H1 (cell line): Measurements from ENCODE around the gene DENND2A. TPM values are rescaled to one million over a fixed set of nuclear protein-coding genes. Genes with fewer than 3 reads are reported as not detected.

Experiments
- CTCF ChIA-PET: fragments of 300-600 bp; sonication (Branson Sonifier 250); formaldehyde crosslinking; loops from one replicate; lab custom pipeline; 2021; ENCODE audit not compliant: partially characterized antibody; lab: Charles Lee
- POLR2A ChIA-PET: fragments of 300-600 bp; sonication (Branson Sonifier 250); formaldehyde crosslinking; loops from one replicate; lab custom pipeline; 2021; ENCODE audit warnings: inconsistent platforms; ENCODE audit not compliant: partially characterized antibody; lab: Charles Lee
- DNase-seq, 2 experiments: peaks; one replicate each; pipeline versions ENCODE4 v3.0.0 to v3.0.0-alpha.2; 2010 to 2022; ENCODE audit warnings: low spot score in 2 of 2, low read depth in 1 of 2, mixed read lengths in 1 of 2
- FAIRE-seq: peaks from 2 replicates; lab custom pipeline; 2011; peaks lifted over from hg19 to GRCh38; lab: Jason Lieb, UNC
- H2AFZ ChIP-seq: 2 replicates; pipeline ENCODE4 v1.8.1; 2012; ENCODE audit warnings: low read length, inconsistent platforms
- H2AK5ac ChIP-seq: 2 replicates; pipeline ENCODE4 v1.6.1; 2013; ENCODE audit warnings: low read depth, low read length
- H2BK120ac ChIP-seq: replicated peaks from 2 replicates; pipeline ENCODE3; 2013; ENCODE audit warnings: low read depth, low read length, inconsistent platforms
- H2BK12ac ChIP-seq: 2 replicates; pipeline ENCODE4 v1.6.1; 2013; ENCODE audit warnings: low read depth, low read length
- H2BK15ac ChIP-seq: 2 replicates; pipeline ENCODE4 v1.6.1; 2013; ENCODE audit warnings: low read length
- H2BK20ac ChIP-seq: 2 replicates; pipeline ENCODE4 v1.6.1; 2013; ENCODE audit warnings: low read length
- H2BK5ac ChIP-seq: 2 replicates; pipeline ENCODE4 v1.6.1; 2013; ENCODE audit warnings: low read depth, low read length
- H3K14ac ChIP-seq: 2 replicates; pipeline ENCODE4 v1.6.1; 2013; ENCODE audit warnings: inconsistent platforms; ENCODE audit not compliant: insufficient read length
- H3K18ac ChIP-seq: 2 replicates; pipeline ENCODE4 v1.6.1; 2013; ENCODE audit warnings: low read length; ENCODE audit errors: extremely low read depth
- H3K23ac ChIP-seq: 2 replicates; pipeline ENCODE4 v1.6.1; 2013; ENCODE audit warnings: inconsistent platforms; ENCODE audit not compliant: insufficient read length
- H3K23me2 ChIP-seq: 2 replicates; pipeline ENCODE4 v1.6.1; 2013; ENCODE audit warnings: low read depth, low read length
- H3K27ac ChIP-seq: 2 replicates; pipeline ENCODE4 v1.6.1; 2011; ENCODE audit warnings: low read depth, low read length, inconsistent platforms
- H3K27me3 ChIP-seq, 4 experiments: replicated peaks in 1 of 4; 1 replicate in 1 of 4; 2 replicates in 3 of 4; pipeline versions ENCODE4 v1.6.1 to v1.8.1; 2011 to 2013; ENCODE audit warnings: low read length in 3 of 4, mild to moderate bottlenecking in 3 of 4, inconsistent platforms in 2 of 4, mixed read lengths in 2 of 4, moderate library complexity in 1 of 4; ENCODE audit not compliant: control insufficient read depth in 3 of 4, insufficient read depth in 3 of 4; ENCODE audit errors: extremely low read depth in 1 of 4
- H3K36me3 ChIP-seq, 4 experiments: 2 replicates each; pipeline versions ENCODE4 v1.6.1 to v1.8.1; 2011 to 2013; ENCODE audit warnings: mild to moderate bottlenecking in 4 of 4, low read length in 3 of 4, moderate library complexity in 2 of 4, control low read depth in 1 of 4, inconsistent platforms in 1 of 4; ENCODE audit not compliant: insufficient read depth in 4 of 4, control insufficient read depth in 2 of 4
- H3K4ac ChIP-seq: replicated peaks from 2 replicates; pipeline ENCODE3; 2013; ENCODE audit warnings: low read length, low read depth, mixed read lengths, inconsistent platforms; ENCODE audit not compliant: insufficient read length
- H3K4me1 ChIP-seq, 4 experiments: replicated peaks in 1 of 4; 1 replicate in 1 of 4; 2 replicates in 3 of 4; pipeline versions ENCODE4 v1.6.1 to v1.8.1; 2011 to 2013; ENCODE audit warnings: low read length in 3 of 4, inconsistent platforms in 2 of 4, mixed read lengths in 1 of 4; ENCODE audit not compliant: insufficient read depth in 4 of 4, control insufficient read depth in 3 of 4
- H3K4me2 ChIP-seq, 2 experiments: 2 replicates each; pipeline versions ENCODE4 v1.6.1 to v1.8.1; 2011 to 2013; ENCODE audit warnings: low read depth in 2 of 2, low read length in 2 of 2, control low read depth in 1 of 2, inconsistent platforms in 1 of 2, mild to moderate bottlenecking in 1 of 2; ENCODE audit not compliant: insufficient read depth in 1 of 2
- H3K4me3 ChIP-seq, 4 experiments: fragments of 200-600, 300-600 bp in 1 of 4; sonication (generic), shearing (Covaris generic), sonication (Bioruptor Twin) in 1 of 4; 2 replicates each; pipeline versions ENCODE4 v1.5.1 to v1.8.1; 2011 to 2016; ENCODE audit warnings: low read length in 4 of 4, low read depth in 3 of 4, control low read depth in 2 of 4, inconsistent platforms in 2 of 4, mild to moderate bottlenecking in 2 of 4, mixed read lengths in 1 of 4, moderate library complexity in 1 of 4; ENCODE audit not compliant: insufficient read depth in 2 of 4; ENCODE audit errors: extremely low read depth in 1 of 4
- H3K56ac ChIP-seq: replicated peaks from 2 replicates; pipeline ENCODE3; 2013; ENCODE audit warnings: low read depth, mild to moderate bottlenecking, mixed read lengths, low read length, inconsistent platforms; ENCODE audit not compliant: insufficient read length
- H3K79me1 ChIP-seq: 2 replicates; pipeline ENCODE4 v1.6.1; 2013; ENCODE audit warnings: low read depth, low read length, control low read depth
- H3K79me2 ChIP-seq, 2 experiments: 2 replicates each; pipeline versions ENCODE4 v1.6.1 to v1.8.1; 2012 to 2013; ENCODE audit warnings: low read length in 2 of 2, mild to moderate bottlenecking in 2 of 2, inconsistent platforms in 1 of 2; ENCODE audit not compliant: insufficient read depth in 2 of 2, control insufficient read depth in 1 of 2
- H3K9ac ChIP-seq, 4 experiments: replicated peaks in 1 of 4; 1 replicate in 1 of 4; 2 replicates in 3 of 4; pipeline versions ENCODE4 v1.6.1 to v1.8.1; 2011 to 2013; ENCODE audit warnings: low read depth in 3 of 4, low read length in 3 of 4, control low read depth in 2 of 4, mild to moderate bottlenecking in 2 of 4, moderate library complexity in 2 of 4, inconsistent platforms in 1 of 4; ENCODE audit errors: extremely low read depth in 1 of 4
- H3K9me3 ChIP-seq, 2 experiments: 2 replicates each; pipeline versions ENCODE4 v1.6.1 to v1.8.1; 2012 to 2013; ENCODE audit warnings: mild to moderate bottlenecking in 2 of 2, moderate library complexity in 2 of 2, control low read depth in 1 of 2, inconsistent platforms in 1 of 2, low read depth in 1 of 2, low read length in 1 of 2, mixed read lengths in 1 of 2; ENCODE audit not compliant: insufficient read depth in 2 of 2
- H4K20me1 ChIP-seq, 2 experiments: replicated peaks in 1 of 2; 2 replicates each; pipeline versions ENCODE3 to v1.8.1; 2011 to 2013; ENCODE audit warnings: inconsistent platforms in 2 of 2, low read length in 2 of 2, mild to moderate bottlenecking in 1 of 2; ENCODE audit not compliant: insufficient read depth in 2 of 2, control insufficient read depth in 1 of 2
- H4K5ac ChIP-seq: 2 replicates; pipeline ENCODE4 v1.6.1; 2013; ENCODE audit warnings: low read length, low read depth, mixed read lengths, inconsistent platforms; ENCODE audit not compliant: insufficient read length
- H4K8ac ChIP-seq: 2 replicates; pipeline ENCODE4 v1.8.0; 2013; ENCODE audit warnings: mild to moderate bottlenecking, moderate library complexity, low read length, inconsistent platforms; ENCODE audit not compliant: insufficient read depth; ENCODE audit errors: extremely low read depth
- H4K91ac ChIP-seq: replicated peaks from 2 replicates; pipeline ENCODE3; 2013; ENCODE audit warnings: low read length, mixed read lengths, inconsistent platforms; ENCODE audit not compliant: insufficient read length
- CHD2 ChIP-seq: IDR thresholded peaks from 2 replicates; pipeline ENCODE4 v1.6.1; 2012; ENCODE audit warnings: low read length, improper control_type of control experiment
- GTF2F1 ChIP-seq: IDR thresholded peaks from 2 replicates; pipeline ENCODE4 v1.6.1; 2012; ENCODE audit warnings: low read depth, low read length, improper control_type of control experiment, borderline replicate concordance
- HDAC2 ChIP-seq, 2 experiments: fragments of 300-600 bp in 1 of 2; sonication (generic) in 1 of 2; IDR thresholded peaks; 2 replicates each; pipeline ENCODE4 v1.6.1; 2011 to 2012; ENCODE audit warnings: low read depth in 2 of 2, low read length in 2 of 2, mild to moderate bottlenecking in 2 of 2, moderate library complexity in 2 of 2, borderline replicate concordance in 1 of 2, inconsistent platforms in 1 of 2
- JUND ChIP-seq: IDR thresholded peaks from 2 replicates; pipeline ENCODE4 v1.6.1; 2011; ENCODE audit warnings: mild to moderate bottlenecking, improper control_type of control experiment, low read length
- MAX ChIP-seq: IDR thresholded peaks from 2 replicates; pipeline ENCODE4 v1.6.1; 2012; ENCODE audit warnings: inconsistent platforms
- NRF1 ChIP-seq: IDR thresholded peaks from 2 replicates; pipeline ENCODE4 v1.6.1; 2011; ENCODE audit warnings: mild to moderate bottlenecking, low read depth, low read length, improper control_type of control experiment
- POLR2A ChIP-seq, 2 experiments: IDR thresholded peaks; 1 replicate in 1 of 2; 2 replicates in 1 of 2; pipeline ENCODE4 v1.6.1; 2011; ENCODE audit warnings: low read depth in 2 of 2, low read length in 2 of 2, mild to moderate bottlenecking in 2 of 2; ENCODE audit errors: control extremely low read depth in 1 of 2
- RBBP5 ChIP-seq: IDR thresholded peaks from 2 replicates; pipeline ENCODE4 v1.7.1; 2012; ENCODE audit warnings: low read depth, mild to moderate bottlenecking, inconsistent platforms, low read length, moderate library complexity, borderline replicate concordance
- RFX5 ChIP-seq: IDR thresholded peaks from 2 replicates; pipeline ENCODE4 v1.6.1; 2011; ENCODE audit warnings: low read depth, low read length, improper control_type of control experiment, borderline replicate concordance
- SAP30 ChIP-seq: fragments of 300-600 bp; sonication (generic); IDR thresholded peaks from 2 replicates; pipeline ENCODE4 v1.7.1; 2012; ENCODE audit warnings: low read length, moderate library complexity, mild to moderate bottlenecking, inconsistent platforms; ENCODE audit not compliant: insufficient read depth, insufficient replicate concordance
- SIN3A ChIP-seq, 2 experiments: IDR thresholded peaks in 1 of 2; conservative IDR thresholded peaks in 1 of 2; 2 replicates each; pipeline ENCODE4 v1.6.1; 2011 to 2012; ENCODE audit warnings: low read length in 2 of 2, improper control_type of control experiment in 1 of 2, low read depth in 1 of 2, mild to moderate bottlenecking in 1 of 2
- SP4 ChIP-seq: IDR thresholded peaks from 2 replicates; pipeline ENCODE4 v1.6.1; 2012; ENCODE audit warnings: low read length, inconsistent platforms
- SUZ12 ChIP-seq: fragments of 200-600 bp; sonication (generic); IDR thresholded peaks from 2 replicates; pipeline ENCODE4 v1.6.1; 2012; ENCODE audit warnings: mild to moderate bottlenecking, inconsistent platforms, low read length, moderate library complexity, mixed read lengths
- TAF1 ChIP-seq: IDR thresholded peaks from 2 replicates; pipeline ENCODE4 v1.6.1; 2011; ENCODE audit warnings: mild to moderate bottlenecking, low read depth, low read length
- TCF12 ChIP-seq: IDR thresholded peaks from 2 replicates; pipeline ENCODE4 v1.6.1; 2011; ENCODE audit warnings: low read depth, mild to moderate bottlenecking, low read length
- WGBS, 2 experiments: shearing (Covaris generic) in 1 of 2; methylation state at CpG; one replicate each; pipeline versions ENCODE4 v1.1.6 to v1.1.7; 2013 to 2015; ENCODE audit warnings: low lambda C conversion rate in 2 of 2, mixed read lengths in 2 of 2, inconsistent platforms in 1 of 2, low coverage in 1 of 2, missing lambda C conversion rate in 1 of 2; ENCODE audit not compliant: insufficient replicate concordance in 2 of 2, insufficient coverage in 1 of 2, insufficient read length in 1 of 2; ENCODE audit errors: extremely low coverage in 1 of 2, missing lambda C conversion rate in 1 of 2; 5-methylcytosine and 5-hydroxymethylcytosine counted together
- polyA plus RNA-seq, 7 experiments: library from polyadenylated mRNA; depleted of rRNA in 3 of 7; stranded (reverse) in 5 of 7; unstranded in 2 of 7; fragments of >200 nt in 5 of 7; fragments of 200-250 nt in 2 of 7; gene quantifications; 1 replicate in 5 of 7; 2 replicates in 1 of 7; 4 replicates in 1 of 7; pipeline versions ENCODE4 v1.2.1 to v1.2.3, GENCODE V29; 2011 to 2013; ENCODE audit warnings: missing spikeins in 2 of 7, mixed read lengths in 2 of 7
- total RNA-seq: library from RNA; stranded (reverse); fragmentation: NEBNext Ultra II Directional; extraction: Animal tissue kit (Norgen Biotek cat#: 25700); gene quantifications from 2 replicates; pipeline ENCODE4 v1.2.1, GENCODE V29; 2021

The DENND2A gene
- total and polyA plus RNA-seq, 2 of the 8 experiments (the other 6 are each of a cell fraction or from before 2014, with no cell fraction given), result 5.0 to 13.0 TPM

- no peak overlapping the region for H3K4me2 ChIP-seq
- no peaks in the 10 kb centered on the region for H3K79me2 ChIP-seq
- POLR2A ChIA-PET, result interaction anchor here (1.1 kb wide), 1 partner anchor 30 kb away, joined by 3 read pairs; no protein-coding TSS in a partner anchor
- H4K20me1 ChIP-seq, result no peaks in the 10 kb centered on the region
- no peak overlapping the region for H3K56ac ChIP-seq
- H2BK12ac ChIP-seq, result no peak overlapping the region
- no peak overlapping the region for H2AFZ ChIP-seq
- no peak overlapping the region for H3K14ac ChIP-seq
- DNase-seq, result no peak
- H4K5ac ChIP-seq, result no peak overlapping the region
- no peak overlapping the region for H4K8ac ChIP-seq
- H2BK120ac ChIP-seq, result no peak overlapping the region
- H3K4ac ChIP-seq, result no peak overlapping the region
- H3K27ac ChIP-seq, result no peak overlapping the region
- no peak overlapping the region for H2BK5ac ChIP-seq
- H4K91ac ChIP-seq, result no peak overlapping the region
- no peak overlapping the region for H2AK5ac ChIP-seq
- no peaks in the 10 kb centered on the region for H3K36me3 ChIP-seq
- no peaks in the 10 kb centered on the region for H3K9me3 ChIP-seq
- FAIRE-seq, result no peak
- no peaks in the 10 kb centered on the region for H3K23me2 ChIP-seq
- H3K9ac ChIP-seq, result no peak overlapping the region; a peak in 1 of 7 replicates
- H3K23ac ChIP-seq, result no peak overlapping the region
- no peaks in the 10 kb centered on the region for H3K79me1 ChIP-seq
- no peak overlapping the region for H3K18ac ChIP-seq
- H3K4me1 ChIP-seq, result no peaks in the 10 kb centered on the region
- H2BK20ac ChIP-seq, result no peak overlapping the region
- WGBS, 2 experiments, result 89% methylated on average over 10 of the region's 10 CpGs; no CpG with 5 or more reads in 1 of the 2 experiments
- no peak overlapping the region for H2BK15ac ChIP-seq
- CTCF ChIA-PET, result interaction anchor here (0.6 to 1.9 kb wide), 7 partner anchors 10 to 104 kb away, joined by 3 to 5 read pairs (median 3); no protein-coding TSS in a partner anchor
- no peak overlapping the region for H3K4me3 ChIP-seq
- no peaks in the 10 kb centered on the region for H3K27me3 ChIP-seq
- TF ChIP-seq TAF1 (no peak), JUND (no peak), HDAC2 (IDR thresholded peaks at IDR 0.05; ENCODE audit: borderline replicate concordance in 1 of 2, low read depth in 2 of 2, low read length in 2 of 2) (no peak), SP4 (no peak), SIN3A (conservative IDR thresholded peaks at IDR 0.05 in 1 of 2, IDR thresholded peaks at IDR 0.05 in 1 of 2; ENCODE audit: low read depth in 1 of 2, low read length in 2 of 2) (no peak), CHD2 (no peak), NRF1 (no peak), TCF12 (no peak), MAX (no peak), RBBP5 (no peak), POLR2A (IDR thresholded peaks at IDR 0.05; ENCODE audit: control extremely low read depth in 1 of 2, low read depth in 2 of 2, low read length in 2 of 2) (no peak), SUZ12 (no peak), GTF2F1 (no peak), RFX5 (no peak), SAP30 (no peak)
Observed at GRCh38 chr7:140581411-140581810, 59.2 kb downstream of the DENND2A start.
